ENCODE data around the gene EXOC4.

DNA sequence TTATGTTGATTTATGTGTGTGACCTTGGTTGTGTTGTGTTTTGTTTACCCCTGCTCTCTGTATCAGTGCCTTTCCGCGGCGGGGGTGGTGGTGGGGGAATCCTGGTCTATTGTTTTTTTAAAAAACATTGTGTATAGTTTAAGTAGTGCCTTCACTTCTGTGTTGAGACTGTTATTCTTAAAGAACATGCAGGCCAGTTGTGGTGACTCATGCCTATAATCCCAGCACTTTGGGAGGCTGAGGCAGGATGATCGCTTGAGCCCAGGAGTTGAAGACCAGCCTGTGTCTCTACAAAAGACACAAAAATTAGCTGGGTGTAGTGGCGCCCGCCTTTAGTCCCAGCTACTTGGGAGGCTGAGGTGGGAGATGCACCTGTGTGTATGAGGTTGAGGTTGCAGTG, 445.2 kb downstream of the EXOC4 start:
- no peak for TF ChIP-seq EZH2 (IDR thresholded peaks at IDR 0.05)
- TF ChIP-seq POLR2AphosphoS5 (IDR thresholded peaks at IDR 0.05; ENCODE audit: borderline replicate concordance, low read depth, low read length) = no peak
- TF ChIP-seq FOXP2 (optimal IDR thresholded peaks at IDR 0.05; ENCODE audit: control extremely low read depth, extremely low read length, insufficient read depth) = no peak

Measured in SK-N-MC (cell line).